Lower leg skin (tissue), 4 donors: ENCODE measurements around the gene PSME2. TPM values are rescaled to one million over a fixed set of nuclear protein-coding genes. Genes with fewer than 3 reads are reported as not detected.

ENCODE experiments used
- DNase-seq, 2 donors: peaks; one replicate each; pipeline ENCODE4 v3.0.0-alpha.2; 2019; ENCODE audit warnings: low spot score in 2 of 2
- H3K4me3 ChIP-seq: fragments of 200-600 bp; sonication (generic); 2 replicates; pipeline ENCODE4 v1.5.1; 2017; ENCODE audit warnings: mild to moderate bottlenecking, low read depth; ENCODE audit not compliant: poor library complexity, severe bottlenecking
- CTCF ChIP-seq, 3 donors: fragments of 450-650 bp; IDR thresholded peaks; one replicate each; pipeline ENCODE4 v1.5.1; 2016; ENCODE audit warnings: antibody characterized with exemption in 3 of 3, mild to moderate bottlenecking in 3 of 3, moderate library complexity in 2 of 3
- POLR2A ChIP-seq, 2 donors: fragments of 450-650 bp; IDR thresholded peaks; one replicate each; pipeline ENCODE4 v1.6.1; 2016 to 2017; ENCODE audit warnings: antibody characterized with exemption in 2 of 2, mild to moderate bottlenecking in 1 of 2, moderate library complexity in 1 of 2
- WGBS, 2 donors: methylation state at CpG; one replicate each; pipeline ENCODE4 v1.1.5; 2018; 5-methylcytosine and 5-hydroxymethylcytosine counted together
- intact Hi-C: fragments of 100-400 bp; cut with DNase I; formaldehyde crosslinking; loops from one replicate; pipeline ENCODE4 v1.15.0; 2023; ENCODE audit warnings: low total_unique reads
- total RNA-seq, 4 donors: library from RNA; depleted of rRNA; stranded (reverse); fragments of >200 nt; gene quantifications; one replicate each; pipeline ENCODE4 v1.1.0, GENCODE V29; 2016

The PSME2 gene
- total RNA-seq, 4 donors from 2014 or later: 23.2 to 50.2 (median 31.2) TPM

GRCh38 chr14:24136684-24137528 lies 9.5 kb downstream of the PSME2 start:
- peak in 1 of 2 donors; percentile 85 for DNase-seq
- intact Hi-C loops: no loop called here
- TF ChIP-seq POLR2A (IDR thresholded peaks at IDR 0.05) (no peak), CTCF (IDR thresholded peaks at IDR 0.05) (no peak)
- 25 to 29% methylated on average over 13 of the region's 13 CpGs for WGBS, 2 donors
- H3K4me3 ChIP-seq: peak overlapping the region; percentile 99

GRCh38 chr14:24135834-24136683 lies 10.4 kb downstream of the PSME2 start, which contains the start of gene PSME1:
TSS of gene PSME1 (plus strand) at chr14:24136194. CDS start at chr14:24136263, 69 bp downstream.
- TF ChIP-seq CTCF (IDR thresholded peaks at IDR 0.05) (peak in 1 of 3 donors; percentile 1), POLR2A (IDR thresholded peaks at IDR 0.05) (no peak)
- H3K4me3 ChIP-seq: peak within 1 kb of the TSS; percentile 99
- WGBS, 2 donors: 1% methylated on average over 47 to 64 of the region's 75 CpGs
- DNase-seq: peak; percentile 87 to 98
- intact Hi-C loops: no loop called here

- H3K4me3 ChIP-seq: peak overlapping the region; percentile 99
- TF ChIP-seq CTCF (IDR thresholded peaks at IDR 0.05) (peak in 1 of 3 donors; percentile 16), POLR2A (IDR thresholded peaks at IDR 0.05) (no peak)
- 3 to 6% methylated on average over 9 of the region's 9 CpGs for WGBS, 2 donors
- intact Hi-C loops: no loop called here
- DNase-seq: no peak
Observed at GRCh38 chr14:24135584-24135833, 10.9 kb downstream of the PSME2 start.

- intact Hi-C loops: no loop called here
- 93 to 98% methylated on average over 1 of the region's 1 CpG for WGBS, 2 donors
- DNase-seq: no peak
- H3K4me3 ChIP-seq: no peak overlapping the region
- TF ChIP-seq POLR2A (IDR thresholded peaks at IDR 0.05): no peak
- no peak for TF ChIP-seq CTCF (IDR thresholded peaks at IDR 0.05)
Observed at GRCh38 chr14:24133735-24134134, 12.7 kb downstream of the PSME2 start.

- no peak for TF ChIP-seq CTCF (IDR thresholded peaks at IDR 0.05)
- no peak for TF ChIP-seq POLR2A (IDR thresholded peaks at IDR 0.05)
- WGBS, 2 donors: 94% methylated on average over 2 of the region's 2 CpGs
- no peak for DNase-seq
Observed at GRCh38 chr14:24132976-24133375, 13.4 kb downstream of the PSME2 start.

More at GRCh38 chr14:24132976-24133375, 13.4 kb downstream of the PSME2 start:
- H3K4me3 ChIP-seq: no peak overlapping the region
- intact Hi-C loops: no loop called here
